Gastrocnemius medialis (tissue), 4 donors: Measurements from ENCODE around the gene COMMD7. TPM values are rescaled to one million over a fixed set of nuclear protein-coding genes. Genes with fewer than 3 reads are reported as not detected.

Source experiments
- ATAC-seq, 2 donors: fragments of 150-250 bp; one replicate each; pipeline ENCODE4 v1.9.1; 2016
- DNase-seq, 2 donors: peaks; one replicate each; pipeline ENCODE4 v3.0.0-alpha.2; 2019
- H3K27ac ChIP-seq, 4 donors: fragments of 200-600 bp; sonication (generic); 1 replicate in 1 of 4; 2 replicates in 3 of 4; pipeline ENCODE4 v1.5.1; 2016 to 2018; ENCODE audit warnings: mild to moderate bottlenecking in 2 of 4, moderate library complexity in 1 of 4
- H3K27me3 ChIP-seq, 3 donors: fragments of 200-600 bp; sonication (generic) in 2 of 3; 1 replicate in 1 of 3; 2 replicates in 2 of 3; pipeline versions ENCODE4 v1.5.1 to v1.6.0; 2016 to 2019; ENCODE audit warnings: mild to moderate bottlenecking in 1 of 3, moderate library complexity in 1 of 3
- H3K36me3 ChIP-seq, 2 donors: fragments of 200-600 bp; sonication (generic) in 1 of 2; one replicate each; pipeline ENCODE4 v1.5.1; 2017 to 2018
- H3K4me1 ChIP-seq, 2 donors: fragments of 200-600 bp; sonication (generic) in 1 of 2; one replicate each; pipeline ENCODE4 v1.5.1; 2016 to 2017; ENCODE audit warnings: mild to moderate bottlenecking in 2 of 2
- H3K4me3 ChIP-seq, 4 donors: fragments of 200-600 bp; sonication (generic) in 3 of 4; 1 replicate in 1 of 4; 2 replicates in 3 of 4; pipeline ENCODE4 v1.5.1; 2016 to 2019; ENCODE audit warnings: mild to moderate bottlenecking in 2 of 4
- H3K9me3 ChIP-seq, 3 donors: fragments of 200-600 bp; sonication (generic) in 2 of 3; 1 replicate in 1 of 3; 2 replicates in 2 of 3; pipeline ENCODE4 v1.5.1; 2016 to 2019
- CTCF ChIP-seq, 5 experiments: fragments of 450-650 bp in 3 of 5; fragments of 200-600 bp in 2 of 5; sonication (generic) in 2 of 5; IDR thresholded peaks in 4 of 5; conservative IDR thresholded peaks in 1 of 5; 1 replicate in 4 of 5; 2 replicates in 1 of 5; pipeline ENCODE4 v1.5.1; 2016 to 2019; ENCODE audit warnings: antibody characterized with exemption in 5 of 5, mild to moderate bottlenecking in 3 of 5, moderate library complexity in 3 of 5
- POLR2A ChIP-seq, 2 donors: fragments of 450-650 bp; IDR thresholded peaks; one replicate each; pipeline ENCODE4 v1.6.1; 2017; ENCODE audit warnings: antibody characterized with exemption in 2 of 2, mild to moderate bottlenecking in 2 of 2, moderate library complexity in 2 of 2
- in situ Hi-C, 4 donors: fragments of 200-750 bp; cut with MboI; loops; one replicate each; pipeline versions ENCODE4 v1.15.0 to v1.8.0; 2017; ENCODE audit warnings: low sequenced_read_pairs in 4 of 4
- intact Hi-C: fragments of 100-400 bp; cut with DNase I; formaldehyde crosslinking; loops from one replicate; pipeline ENCODE4 v1.15.1; 2023; ENCODE audit warnings: low total_unique reads
- total RNA-seq, 4 donors: library from RNA; depleted of rRNA; stranded (reverse); fragments of >200 nt; gene quantifications; one replicate each; pipeline versions ENCODE4 v1.1.0 to v1.2.3, GENCODE V29; 2016

COMMD7 gene
- total RNA-seq, 4 donors from 2014 or later = 12.2 to 22.6 (median 15.8) TPM

DNA sequence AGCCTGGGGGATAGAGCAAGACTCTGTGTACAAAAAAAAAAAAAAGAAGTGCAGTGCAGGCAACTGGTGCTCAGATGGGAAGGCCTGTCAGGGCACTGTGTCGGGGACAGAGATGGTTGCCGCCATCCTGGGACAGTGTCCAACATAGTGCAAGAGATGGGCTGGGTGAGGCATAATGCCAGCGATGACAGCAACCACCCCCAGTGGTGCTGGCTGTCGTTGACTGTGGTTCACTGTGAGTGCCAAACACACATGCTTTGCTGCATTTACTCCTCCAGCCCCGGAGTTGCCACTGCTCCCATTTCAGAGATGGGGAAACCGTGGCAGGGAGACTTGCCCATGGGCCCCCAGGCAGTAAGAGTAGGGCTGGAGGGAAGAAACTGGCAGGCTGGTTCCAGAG lies 64.3 kb downstream of the COMMD7 start:
- in situ Hi-C loops (no loop called here), intact Hi-C loops (no loop called here)
- no peak overlapping the region for H3K27ac ChIP-seq
- no peak overlapping the region for H3K4me3 ChIP-seq
- TF ChIP-seq CTCF (IDR thresholded peaks at IDR 0.05 in 4 of 5, conservative IDR thresholded peaks at IDR 0.05 in 1 of 5) = no peak
- TF ChIP-seq POLR2A (IDR thresholded peaks at IDR 0.05) = no peak
- H3K4me1 ChIP-seq = no peaks in the 10 kb centered on the region
- no peaks in the 10 kb centered on the region for H3K36me3 ChIP-seq
- DNase-seq = peak in 1 of 2 donors; percentile 17
- H3K9me3 ChIP-seq = no peaks in the 10 kb centered on the region
- H3K27me3 ChIP-seq = no peaks in the 10 kb centered on the region
- ATAC-seq = no peak

DNA sequence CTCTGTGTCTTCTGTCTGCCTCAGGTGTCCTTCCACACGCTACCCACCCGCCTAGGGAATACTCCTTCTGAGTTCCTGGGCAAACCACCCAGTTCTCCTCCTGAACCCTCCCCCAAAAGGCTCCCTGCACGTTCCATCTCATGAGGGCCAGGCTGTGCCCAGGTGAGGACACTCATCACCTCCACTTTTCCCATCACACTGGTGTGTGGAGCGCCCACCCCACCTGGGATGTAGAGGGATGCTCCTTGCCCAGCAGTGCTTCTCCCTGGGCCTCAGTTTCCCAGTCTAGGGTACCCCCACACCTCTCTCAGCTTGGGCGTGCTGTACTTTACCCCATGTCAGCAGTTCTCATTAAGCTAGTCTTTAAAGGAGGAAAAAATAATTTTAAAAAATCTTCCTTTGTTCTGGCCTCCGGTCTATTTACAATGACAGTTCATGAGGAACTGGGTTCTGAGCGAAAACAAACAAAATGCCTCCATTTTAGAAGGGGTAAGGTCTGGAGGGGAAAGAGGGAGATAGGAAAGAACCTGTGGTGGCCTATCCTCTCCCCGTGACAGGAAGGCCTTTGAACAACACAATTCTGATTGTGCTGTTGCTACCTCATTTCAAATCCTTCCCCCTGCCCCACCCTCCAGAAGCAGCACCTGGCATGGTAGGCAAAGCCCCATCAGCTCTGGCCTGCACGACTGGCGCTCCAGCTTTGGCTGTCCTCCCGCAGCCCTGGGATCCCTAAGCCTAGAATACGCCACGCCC lies 67.9 kb downstream of the COMMD7 start:
- Histone ChIP-seq H3K4me1 (no peaks in the 10 kb centered on the region), H3K36me3 (no peaks in the 10 kb centered on the region), H3K4me3 (no peak overlapping the region), H3K27ac (no peak overlapping the region), H3K9me3 (no peaks in the 10 kb centered on the region), H3K27me3 (no peaks in the 10 kb centered on the region)
- in situ Hi-C loops = no loop called here
- intact Hi-C loops = no loop called here
- no peak for TF ChIP-seq CTCF (IDR thresholded peaks at IDR 0.05 in 4 of 5, conservative IDR thresholded peaks at IDR 0.05 in 1 of 5)
- TF ChIP-seq POLR2A (IDR thresholded peaks at IDR 0.05) = no peak
- ATAC-seq (no peak), DNase-seq (no peak)

- Histone ChIP-seq H3K27me3 (no peaks in the 10 kb centered on the region), H3K27ac (no peak overlapping the region), H3K36me3 (no peaks in the 10 kb centered on the region), H3K9me3 (no peaks in the 10 kb centered on the region), H3K4me3 (no peak overlapping the region), H3K4me1 (no peaks in the 10 kb centered on the region)
- in situ Hi-C loops = no loop called here
- TF ChIP-seq POLR2A (IDR thresholded peaks at IDR 0.05) (no peak), CTCF (IDR thresholded peaks at IDR 0.05 in 4 of 5, conservative IDR thresholded peaks at IDR 0.05 in 1 of 5) (peak; percentile 21 to 63 (median 55))
- DNase-seq (no peak), ATAC-seq (no peak)
- intact Hi-C loops = loop anchor here (5.0 kb wide), 1 partner anchor 103 kb away; no protein-coding TSS in a partner anchor
Measured at GRCh38 chr20:32674362-32674789, 68.9 kb downstream of the COMMD7 start.

DNA sequence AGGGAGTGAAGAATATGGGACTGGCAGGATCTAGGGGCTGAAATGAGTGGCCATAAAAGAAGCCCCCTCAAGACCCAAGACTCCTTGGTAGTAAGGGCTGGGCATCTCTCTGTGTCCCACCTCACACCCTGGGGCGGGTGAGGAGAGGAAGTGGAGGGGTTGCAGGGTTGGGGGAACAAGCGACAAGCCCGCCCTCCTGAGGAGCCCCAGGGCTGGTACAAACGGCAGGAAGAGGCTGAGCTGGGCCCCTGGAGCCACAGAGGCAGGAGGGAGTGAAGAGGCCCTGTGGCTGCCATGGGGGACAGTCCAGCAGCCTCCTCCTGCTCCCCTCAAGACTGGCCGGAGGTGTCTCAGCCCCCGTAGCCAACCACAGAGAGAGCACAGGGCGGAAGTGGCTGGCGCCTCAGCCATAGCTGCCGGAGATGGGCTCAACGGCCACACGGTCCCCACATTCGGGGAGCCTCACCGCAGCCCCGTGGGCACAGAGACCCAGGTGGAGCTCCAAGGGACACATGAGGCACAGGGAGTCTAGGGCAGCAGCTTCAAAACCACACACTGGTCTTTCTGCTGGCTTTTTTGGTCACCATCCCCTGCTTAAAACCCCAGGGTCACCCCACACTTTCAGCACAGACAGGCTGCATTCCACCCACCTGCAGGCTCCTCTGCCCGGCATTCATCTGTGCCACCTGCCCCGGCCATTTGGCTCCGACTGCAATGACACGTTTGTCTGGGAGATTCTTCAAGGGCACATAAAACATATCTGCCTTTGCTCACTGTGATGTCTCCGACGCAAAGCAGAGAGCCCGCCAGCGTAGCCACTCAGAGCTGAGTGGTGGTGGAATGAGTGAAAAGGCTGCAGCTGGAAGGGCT lies 70.0 kb downstream of the COMMD7 start:
- in situ Hi-C loops = no loop called here
- no peaks in the 10 kb centered on the region for H3K9me3 ChIP-seq
- ATAC-seq (no peak), DNase-seq (no peak)
- H3K27me3 ChIP-seq = no peaks in the 10 kb centered on the region
- intact Hi-C loops = loop anchor here (5.0 kb wide), 1 partner anchor 104 kb away; no protein-coding TSS in a partner anchor
- H3K27ac ChIP-seq = no peak overlapping the region
- no peak overlapping the region for H3K4me3 ChIP-seq
- no peaks in the 10 kb centered on the region for H3K4me1 ChIP-seq
- TF ChIP-seq CTCF (IDR thresholded peaks at IDR 0.05 in 4 of 5, conservative IDR thresholded peaks at IDR 0.05 in 1 of 5) = no peak
- no peaks in the 10 kb centered on the region for H3K36me3 ChIP-seq
